DOHH2 (cell line): ENCODE results near the gene KPNB1.

Experiments used
- H3F3A ChIP-seq: fragments of 200-600 bp; sonication (generic), shearing (Covaris generic); 2 replicates; pipeline ENCODE4 v1.6.0; 2016; ENCODE audit warnings: antibody characterized with exemption, mild to moderate bottlenecking; ENCODE audit not compliant: control insufficient read depth, insufficient read depth
- H3K27ac ChIP-seq: fragments of 200-600 bp; sonication (generic); 2 replicates; pipeline ENCODE4 v1.5.1; 2014; ENCODE audit warnings: low read depth, mild to moderate bottlenecking, low read length, moderate library complexity
- H3K27me3 ChIP-seq: fragments of 200-600 bp; sonication (generic); 2 replicates; pipeline ENCODE4 v1.6.1; 2014; ENCODE audit warnings: mild to moderate bottlenecking, low read length, mixed read lengths; ENCODE audit not compliant: control insufficient read depth
- H3K36me3 ChIP-seq: fragments of 200-600 bp; sonication (generic); 2 replicates; pipeline ENCODE4 v1.6.1; 2014; ENCODE audit warnings: mild to moderate bottlenecking, low read length, moderate library complexity, mixed read lengths; ENCODE audit not compliant: control insufficient read depth
- H3K4me1 ChIP-seq: fragments of 200-600 bp; sonication (generic); 2 replicates; pipeline ENCODE4 v1.6.1; 2014; ENCODE audit warnings: mild to moderate bottlenecking, low read length, mixed read lengths; ENCODE audit not compliant: control insufficient read depth
- H3K4me2 ChIP-seq: fragments of 200-600 bp; sonication (generic); 2 replicates; pipeline ENCODE4 v1.6.0; 2014; ENCODE audit warnings: mild to moderate bottlenecking, low read length, moderate library complexity
- H3K4me3 ChIP-seq: fragments of 200-600 bp; sonication (generic); 2 replicates; pipeline ENCODE4 v1.5.1; 2014; ENCODE audit warnings: mild to moderate bottlenecking, low read length, mixed read lengths
- H3K79me2 ChIP-seq: fragments of 200-600 bp; sonication (generic); 2 replicates; pipeline ENCODE4 v1.6.1; 2014; ENCODE audit warnings: mild to moderate bottlenecking, low read length, mixed read lengths; ENCODE audit not compliant: control insufficient read depth
- H3K9me2 ChIP-seq: fragments of 200-600 bp; sonication (generic); replicated peaks from 2 replicates; pipeline ENCODE4 v1.6.1; 2014; ENCODE audit warnings: mild to moderate bottlenecking, low read length, mixed read lengths; ENCODE audit not compliant: control insufficient read depth
- H3K9me3 ChIP-seq: fragments of 200-600 bp; sonication (generic); 2 replicates; pipeline ENCODE4 v1.6.1; 2014; ENCODE audit warnings: antibody characterized with exemption, low read length, mixed read lengths; ENCODE audit not compliant: control insufficient read depth, insufficient read depth
- H4K20me1 ChIP-seq: fragments of 200-600 bp; sonication (generic); 2 replicates; pipeline ENCODE4 v1.6.0; 2014; ENCODE audit warnings: low read depth, mild to moderate bottlenecking, antibody characterized with exemption, low read length, moderate library complexity; ENCODE audit not compliant: control insufficient read depth, insufficient read depth
- EZH2phosphoT487 ChIP-seq: fragments of 200-600 bp; sonication (generic); IDR thresholded peaks from 2 replicates; pipeline ENCODE4 v1.6.1; 2017; ENCODE audit warnings: borderline replicate concordance, mild to moderate bottlenecking, antibody characterized with exemption, low read length, moderate library complexity, mixed read lengths
- TF ChIP-seq, protein P1 (sequence below): fragments of 200-600 bp; sonication (generic); IDR thresholded peaks from one replicate; pipeline ENCODE4 v1.5.1; 2014; ENCODE audit warnings: antibody characterized with exemption, mild to moderate bottlenecking, low read depth, low read length; ENCODE audit not compliant: poor library complexity, severe bottlenecking

KPNB1 gene

DNA sequence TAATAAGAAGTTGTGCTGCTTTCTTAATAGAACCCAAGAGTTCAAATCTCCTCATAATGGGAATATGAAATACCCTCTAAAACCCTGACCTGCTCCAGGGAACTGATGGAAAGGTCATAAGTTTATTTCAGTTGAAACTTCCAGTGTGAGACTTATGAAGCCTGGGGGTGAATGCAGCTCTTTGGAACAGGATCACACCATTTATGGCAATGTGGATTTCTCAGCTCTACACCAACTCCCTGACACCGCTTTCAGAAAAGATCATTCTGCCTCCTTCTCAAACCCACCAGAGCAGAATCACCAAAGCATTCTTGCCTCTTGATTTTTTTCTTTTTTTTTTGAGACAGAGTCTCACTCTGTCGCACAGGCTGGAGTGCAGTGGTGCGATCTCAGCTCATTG is 16.7 kb upstream of the KPNB1 start:
- no peaks in the 10 kb centered on the region for H4K20me1 ChIP-seq
- TF ChIP-seq EZH2phosphoT487, result no peak

DNA sequence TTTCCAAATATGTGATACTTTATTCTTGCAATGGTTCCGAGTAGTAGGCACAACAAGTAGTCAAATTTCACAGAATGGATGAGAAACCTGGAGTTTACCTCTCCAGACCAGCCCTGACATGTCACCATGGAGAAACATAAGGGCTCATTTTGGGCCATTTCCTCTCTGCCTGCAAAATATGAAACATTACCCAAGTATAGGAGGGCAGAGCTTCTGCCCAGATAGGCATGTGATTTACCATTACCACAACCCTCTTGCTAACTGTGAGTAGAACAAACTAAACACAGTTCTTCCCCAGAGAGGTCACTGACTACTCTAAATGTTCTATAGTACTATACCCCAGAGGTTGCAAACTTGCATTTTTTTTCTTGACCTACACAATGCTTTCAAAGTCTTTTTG is 15.7 kb upstream of the KPNB1 start:
- H3K9me2 ChIP-seq, result no peaks in the 10 kb centered on the region
- no peak for TF ChIP-seq EZH2phosphoT487
- no peaks in the 10 kb centered on the region for H3K79me2 ChIP-seq
- no peaks in the 10 kb centered on the region for H3K4me1 ChIP-seq
- H3K4me3 ChIP-seq, result no peak overlapping the region
- no peaks in the 10 kb centered on the region for H3K27me3 ChIP-seq
- no peaks in the 10 kb centered on the region for H3F3A ChIP-seq
- H3K27ac ChIP-seq, result no peak overlapping the region
- no peaks in the 10 kb centered on the region for H4K20me1 ChIP-seq
- H3K36me3 ChIP-seq, result no peaks in the 10 kb centered on the region
- H3K9me3 ChIP-seq, result no peaks in the 10 kb centered on the region
- no peak overlapping the region for H3K4me2 ChIP-seq

More for the DNA sequence above, 16.7 kb upstream of the KPNB1 start:
- Histone ChIP-seq H3K4me3 (no peak overlapping the region), H3K4me1 (no peaks in the 10 kb centered on the region), H3K4me2 (no peak overlapping the region), H3K27me3 (no peaks in the 10 kb centered on the region), H3F3A (no peaks in the 10 kb centered on the region), H3K9me2 (no peaks in the 10 kb centered on the region), H3K27ac (no peak overlapping the region), H3K36me3 (no peaks in the 10 kb centered on the region), H3K79me2 (no peaks in the 10 kb centered on the region), H3K9me3 (no peaks in the 10 kb centered on the region)

DNA sequence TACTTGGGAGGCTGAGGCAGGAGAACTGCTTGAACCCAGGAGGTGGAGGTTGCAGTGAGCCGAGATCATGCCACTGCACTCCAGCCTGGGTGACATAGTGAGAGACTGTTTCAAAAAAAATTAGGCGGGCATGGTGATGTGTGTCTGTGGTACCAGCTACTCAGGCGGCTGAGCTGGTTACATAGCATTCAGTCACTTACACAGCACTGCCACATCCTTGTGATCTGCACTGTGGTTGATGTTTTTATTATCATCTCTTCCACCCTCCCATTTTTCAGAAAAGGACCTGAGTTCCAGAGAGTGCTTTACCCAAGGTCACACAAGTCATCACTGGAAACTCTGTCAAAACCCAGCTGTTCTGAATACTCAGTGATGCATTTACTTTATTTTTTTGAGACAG is 14.8 kb upstream of the KPNB1 start:
- Histone ChIP-seq H3K27me3 (no peaks in the 10 kb centered on the region), H3K4me1 (no peaks in the 10 kb centered on the region), H3K27ac (no peak overlapping the region)

DNA sequence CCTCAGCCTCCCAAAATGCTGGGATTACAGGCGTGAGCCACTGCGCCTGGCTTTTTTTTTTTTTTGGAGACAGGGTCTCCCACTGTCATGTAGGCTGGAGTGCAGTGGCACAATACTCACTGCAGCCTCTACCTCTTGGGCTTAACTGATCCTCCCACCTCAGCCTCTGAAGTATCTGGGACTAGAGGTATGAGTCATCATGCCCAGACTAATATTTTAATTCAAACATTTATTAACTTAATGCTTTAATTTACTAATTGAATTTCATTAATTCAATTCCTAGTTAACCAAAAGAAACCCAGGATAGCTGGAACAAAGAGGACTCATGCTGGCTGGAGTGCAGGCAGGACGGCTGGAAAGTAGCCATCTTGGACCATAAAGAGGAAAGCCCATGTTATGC is 14.0 kb upstream of the KPNB1 start:
- no peak overlapping the region for H3K4me2 ChIP-seq
- no peaks in the 10 kb centered on the region for H3K36me3 ChIP-seq
- no peak overlapping the region for H3K4me3 ChIP-seq
- no peaks in the 10 kb centered on the region for H3K79me2 ChIP-seq
- TF ChIP-seq EZH2phosphoT487, result no peak
- TF ChIP-seq, protein P1, sequence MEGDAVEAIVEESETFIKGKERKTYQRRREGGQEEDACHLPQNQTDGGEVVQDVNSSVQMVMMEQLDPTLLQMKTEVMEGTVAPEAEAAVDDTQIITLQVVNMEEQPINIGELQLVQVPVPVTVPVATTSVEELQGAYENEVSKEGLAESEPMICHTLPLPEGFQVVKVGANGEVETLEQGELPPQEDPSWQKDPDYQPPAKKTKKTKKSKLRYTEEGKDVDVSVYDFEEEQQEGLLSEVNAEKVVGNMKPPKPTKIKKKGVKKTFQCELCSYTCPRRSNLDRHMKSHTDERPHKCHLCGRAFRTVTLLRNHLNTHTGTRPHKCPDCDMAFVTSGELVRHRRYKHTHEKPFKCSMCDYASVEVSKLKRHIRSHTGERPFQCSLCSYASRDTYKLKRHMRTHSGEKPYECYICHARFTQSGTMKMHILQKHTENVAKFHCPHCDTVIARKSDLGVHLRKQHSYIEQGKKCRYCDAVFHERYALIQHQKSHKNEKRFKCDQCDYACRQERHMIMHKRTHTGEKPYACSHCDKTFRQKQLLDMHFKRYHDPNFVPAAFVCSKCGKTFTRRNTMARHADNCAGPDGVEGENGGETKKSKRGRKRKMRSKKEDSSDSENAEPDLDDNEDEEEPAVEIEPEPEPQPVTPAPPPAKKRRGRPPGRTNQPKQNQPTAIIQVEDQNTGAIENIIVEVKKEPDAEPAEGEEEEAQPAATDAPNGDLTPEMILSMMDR, result no peak
- H3K9me2 ChIP-seq, result no peaks in the 10 kb centered on the region
- peaks cover 3% of the 10 kb centered on the region; the same call in 1 of the 2 replicates for H3F3A ChIP-seq
- H3K4me1 ChIP-seq, result no peaks in the 10 kb centered on the region
- no peak overlapping the region for H3K27ac ChIP-seq
- H4K20me1 ChIP-seq, result no peaks in the 10 kb centered on the region
- no peaks in the 10 kb centered on the region for H3K27me3 ChIP-seq
- H3K9me3 ChIP-seq, result no peaks in the 10 kb centered on the region

More for the DNA sequence above, 14.8 kb upstream of the KPNB1 start:
- Histone ChIP-seq H4K20me1 (no peaks in the 10 kb centered on the region), H3K9me2 (no peaks in the 10 kb centered on the region), H3K4me2 (no peak overlapping the region), H3F3A (no peaks in the 10 kb centered on the region), H3K36me3 (no peaks in the 10 kb centered on the region), H3K9me3 (no peaks in the 10 kb centered on the region), H3K4me3 (no peak overlapping the region), H3K79me2 (no peaks in the 10 kb centered on the region)
- TF ChIP-seq, protein P1, result no peak
- no peak for TF ChIP-seq EZH2phosphoT487
